GM12801 (cell line): ENCODE data around the gene CMKLR1.

Experiments
- TF ChIP-seq, protein P1 (sequence below): IDR thresholded peaks from one replicate; pipeline ENCODE4 v1.5.1; 2011; ENCODE audit warnings: control low read depth; ENCODE audit not compliant: insufficient read length; ENCODE audit errors: extremely low read depth

The CMKLR1 gene

GRCh38 chr12:108273217-108273616 lies 65.9 kb downstream of the CMKLR1 start:
- TF ChIP-seq, protein P1, sequence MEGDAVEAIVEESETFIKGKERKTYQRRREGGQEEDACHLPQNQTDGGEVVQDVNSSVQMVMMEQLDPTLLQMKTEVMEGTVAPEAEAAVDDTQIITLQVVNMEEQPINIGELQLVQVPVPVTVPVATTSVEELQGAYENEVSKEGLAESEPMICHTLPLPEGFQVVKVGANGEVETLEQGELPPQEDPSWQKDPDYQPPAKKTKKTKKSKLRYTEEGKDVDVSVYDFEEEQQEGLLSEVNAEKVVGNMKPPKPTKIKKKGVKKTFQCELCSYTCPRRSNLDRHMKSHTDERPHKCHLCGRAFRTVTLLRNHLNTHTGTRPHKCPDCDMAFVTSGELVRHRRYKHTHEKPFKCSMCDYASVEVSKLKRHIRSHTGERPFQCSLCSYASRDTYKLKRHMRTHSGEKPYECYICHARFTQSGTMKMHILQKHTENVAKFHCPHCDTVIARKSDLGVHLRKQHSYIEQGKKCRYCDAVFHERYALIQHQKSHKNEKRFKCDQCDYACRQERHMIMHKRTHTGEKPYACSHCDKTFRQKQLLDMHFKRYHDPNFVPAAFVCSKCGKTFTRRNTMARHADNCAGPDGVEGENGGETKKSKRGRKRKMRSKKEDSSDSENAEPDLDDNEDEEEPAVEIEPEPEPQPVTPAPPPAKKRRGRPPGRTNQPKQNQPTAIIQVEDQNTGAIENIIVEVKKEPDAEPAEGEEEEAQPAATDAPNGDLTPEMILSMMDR: no peak

DNA sequence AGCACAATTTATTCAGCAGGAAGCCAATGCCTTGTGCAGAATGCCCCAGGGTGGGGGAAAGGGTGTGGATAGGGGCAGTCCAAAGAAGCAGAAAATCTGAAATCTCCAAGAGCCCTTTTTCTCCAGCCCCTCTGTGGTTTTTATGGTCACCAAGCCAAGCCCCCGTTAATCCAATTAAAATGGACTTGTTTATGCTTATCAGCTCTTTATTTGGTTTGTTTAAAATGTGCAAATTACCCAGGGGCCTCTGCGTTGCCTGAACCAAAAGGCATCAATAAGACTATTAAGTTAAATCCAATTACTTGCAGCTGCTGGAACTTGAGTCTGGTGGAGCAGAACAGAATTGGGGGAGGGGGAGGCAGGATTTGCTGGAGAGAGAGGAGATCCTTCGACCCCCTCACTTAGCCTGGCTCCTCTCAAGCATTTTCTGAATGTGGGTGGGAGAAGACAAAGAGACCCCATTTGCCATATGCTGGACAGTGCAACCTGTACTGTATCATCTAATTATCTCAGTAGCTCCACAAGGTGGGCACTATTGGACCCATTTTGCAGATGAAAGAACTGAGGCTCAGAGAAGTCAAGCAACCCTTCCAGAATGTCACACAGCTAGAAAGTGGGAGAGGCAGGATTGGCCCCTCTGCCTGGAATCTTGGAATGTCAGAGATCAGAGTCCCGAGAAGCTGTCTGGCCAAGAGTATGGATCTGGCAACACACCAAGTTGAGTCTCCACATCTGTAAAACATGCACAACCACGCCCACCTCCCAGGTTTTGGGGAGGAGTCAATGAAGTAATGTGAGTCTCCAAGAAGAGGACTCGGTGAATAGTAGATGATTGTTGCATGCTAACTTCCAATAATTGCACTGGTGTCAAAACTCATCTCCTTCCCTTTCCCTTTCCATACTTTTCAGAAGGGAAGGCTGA lies 66.9 kb downstream of the CMKLR1 start:
- TF ChIP-seq, protein P1: no peak

DNA sequence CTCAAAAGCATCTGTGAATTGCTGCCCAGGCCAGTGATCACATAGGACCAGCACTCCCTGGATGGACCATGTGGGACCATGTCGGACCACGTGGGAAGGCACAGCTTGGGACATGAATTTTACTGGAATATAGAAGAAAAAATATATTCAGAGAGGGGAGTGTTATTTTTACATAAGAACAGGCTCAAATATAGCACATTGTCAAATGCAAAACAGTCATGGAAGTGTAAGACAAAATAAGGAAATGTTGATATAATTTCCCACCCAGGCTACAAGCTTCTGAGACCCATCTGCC lies 68.3 kb downstream of the CMKLR1 start:
- TF ChIP-seq, protein P1: no peak

DNA sequence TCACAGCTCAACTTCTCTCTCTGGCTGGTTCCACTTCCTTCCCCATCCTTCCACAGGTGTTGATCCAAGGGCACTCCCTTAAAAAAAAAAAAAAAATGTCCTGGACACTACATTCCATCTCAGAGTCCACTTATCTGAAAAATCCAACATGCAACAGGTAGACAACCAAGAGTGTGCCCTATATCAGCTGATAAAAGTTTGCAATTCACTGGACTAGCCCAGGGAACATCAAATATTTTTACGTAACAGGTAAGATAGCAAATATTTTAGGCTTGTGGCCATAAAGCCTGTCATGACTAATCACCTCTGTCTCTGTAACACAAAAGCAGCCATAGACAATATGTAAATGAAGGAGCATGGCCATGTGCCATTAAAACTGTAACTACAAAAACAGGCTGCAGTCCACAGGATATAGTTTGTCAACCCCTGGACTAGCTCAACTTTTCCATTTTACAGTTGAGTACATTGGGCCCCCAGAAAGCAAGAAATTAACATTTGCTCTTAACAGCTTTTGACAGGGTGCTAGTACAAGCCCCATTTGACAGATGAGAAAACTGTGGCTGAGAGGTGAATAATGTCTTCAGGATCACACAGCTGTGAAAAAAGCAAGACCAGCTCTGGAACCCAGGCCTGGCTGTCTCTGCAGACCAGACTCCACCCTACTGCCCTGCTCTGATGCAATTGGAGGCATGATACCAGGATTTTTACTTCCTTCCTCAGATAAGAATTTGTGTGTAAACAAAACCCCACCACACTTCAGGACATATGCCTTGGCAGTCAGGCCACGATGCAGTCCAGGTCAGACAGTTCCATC lies 68.9 kb downstream of the CMKLR1 start:
- TF ChIP-seq, protein P1: no peak

DNA sequence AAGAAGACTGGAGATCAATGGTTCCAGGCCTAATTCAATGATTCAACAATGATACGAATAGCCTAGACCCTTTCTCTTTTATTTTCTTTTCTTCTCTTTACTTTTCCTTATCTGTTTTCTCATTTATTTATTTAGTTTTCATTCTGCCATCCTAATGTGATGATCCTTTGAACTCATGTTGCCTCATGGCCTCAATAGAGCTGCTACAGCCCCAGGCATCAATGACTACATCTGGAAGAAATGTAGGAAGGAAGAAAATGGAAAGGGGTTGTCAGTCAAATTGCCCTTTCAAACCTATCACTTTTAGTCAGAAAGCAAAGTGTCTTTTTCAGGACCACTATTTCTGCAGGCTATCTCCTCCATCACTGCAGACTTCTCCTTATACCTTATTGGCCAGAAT lies 69.9 kb downstream of the CMKLR1 start:
- TF ChIP-seq, protein P1: no peak

GRCh38 chr12:108268397-108268796 lies 70.7 kb downstream of the CMKLR1 start:
- TF ChIP-seq, protein P1: no peak

GRCh38 chr12:108267450-108267849 lies 71.7 kb downstream of the CMKLR1 start:
- TF ChIP-seq, protein P1: no peak
